Glutamatergic neuron (in vitro differentiated cells): ENCODE measurements around the gene MAN2B2. TPM values are rescaled to one million over a fixed set of nuclear protein-coding genes. Genes with fewer than 3 reads are reported as not detected.

Source experiments
- DNase-seq: peaks from one replicate; pipeline ENCODE4 v3.0.0; 2022
- H3K27ac Mint-ChIP-seq: one replicate; pipeline ENCODE4 v1.8.0; 2020; ENCODE audit warnings: mild to moderate bottlenecking, mixed read lengths, inconsistent platforms; ENCODE audit not compliant: unreplicated experiment
- H3K27me3 Mint-ChIP-seq: one replicate; pipeline ENCODE4 v1.8.0; 2020; ENCODE audit warnings: mild to moderate bottlenecking, moderate library complexity, mixed read lengths, inconsistent platforms; ENCODE audit not compliant: unreplicated experiment
- H3K36me3 Mint-ChIP-seq: one replicate; pipeline ENCODE4 v1.8.0; 2020; ENCODE audit warnings: mild to moderate bottlenecking, mixed read lengths, inconsistent platforms; ENCODE audit not compliant: unreplicated experiment
- H3K4me1 Mint-ChIP-seq: one replicate; pipeline ENCODE4 v1.8.0; 2020; ENCODE audit warnings: mild to moderate bottlenecking, low read depth, mixed read lengths, inconsistent platforms; ENCODE audit not compliant: unreplicated experiment
- H3K4me3 Mint-ChIP-seq: one replicate; pipeline ENCODE4 v1.8.0; 2020; ENCODE audit warnings: mild to moderate bottlenecking, mixed read lengths, inconsistent platforms; ENCODE audit not compliant: unreplicated experiment
- H3K9me3 Mint-ChIP-seq: one replicate; pipeline ENCODE4 v1.8.0; 2020; ENCODE audit warnings: mild to moderate bottlenecking, moderate library complexity, mixed read lengths, inconsistent platforms; ENCODE audit not compliant: unreplicated experiment
- CTCF ChIP-seq: fragments of 200-600 bp; sonication (generic); IDR thresholded peaks from one replicate; pipeline ENCODE4 v1.5.0; 2021; ENCODE audit not compliant: partially characterized antibody, unreplicated experiment
- total RNA-seq: library from RNA; stranded (reverse); fragmentation: NEBNext Ultra II Directional; extraction: Animal tissue kit (Norgen Biotek cat#: 25700); gene quantifications from one replicate; pipeline ENCODE4 v1.2.1, GENCODE V29; 2021; ENCODE audit not compliant: unreplicated experiment

MAN2B2 gene
- total RNA-seq, 1 donor from 2014 or later, result 15.5 TPM

GRCh38 chr4:6577409-6577808 is 2.4 kb downstream of the MAN2B2 start:
- H3K36me3 Mint-ChIP-seq, result peaks cover 11% of the 10 kb centered on the region
- H3K4me1 Mint-ChIP-seq, result no peaks in the 10 kb centered on the region
- peaks cover 3% of the 10 kb centered on the region for H3K9me3 Mint-ChIP-seq
- no peak overlapping the region for H3K4me3 Mint-ChIP-seq
- no peak for DNase-seq
- no peak for TF ChIP-seq CTCF
- H3K27ac Mint-ChIP-seq, result no peak overlapping the region
- H3K27me3 Mint-ChIP-seq, result peaks cover 2% of the 10 kb centered on the region

GRCh38 chr4:6578221-6578620 is 3.2 kb downstream of the MAN2B2 start:
- no peak for DNase-seq

GRCh38 chr4:6580353-6580752 is 5.4 kb downstream of the MAN2B2 start:
- no peak overlapping the region for H3K4me3 Mint-ChIP-seq
- peaks cover 2% of the 10 kb centered on the region for H3K27me3 Mint-ChIP-seq
- H3K27ac Mint-ChIP-seq, result no peak overlapping the region
- no peak for DNase-seq
- H3K36me3 Mint-ChIP-seq, result peaks cover 11% of the 10 kb centered on the region
- peaks cover 7% of the 10 kb centered on the region for H3K9me3 Mint-ChIP-seq
- H3K4me1 Mint-ChIP-seq, result no peaks in the 10 kb centered on the region
- TF ChIP-seq CTCF, result no peak

More at GRCh38 chr4:6578221-6578620, 3.2 kb downstream of the MAN2B2 start:
- Mint-ChIP-seq H3K27ac (no peak overlapping the region), H3K27me3 (peaks cover 2% of the 10 kb centered on the region), H3K4me3 (no peak overlapping the region), H3K36me3 (peaks cover 11% of the 10 kb centered on the region), H3K4me1 (no peaks in the 10 kb centered on the region), H3K9me3 (peaks cover 4% of the 10 kb centered on the region)
- no peak for TF ChIP-seq CTCF

GRCh38 chr4:6581566-6582121 is 6.7 kb downstream of the MAN2B2 start:
- Mint-ChIP-seq H3K9me3 (peaks cover 8% of the 10 kb centered on the region), H3K4me1 (no peaks in the 10 kb centered on the region), H3K27me3 (peaks cover 2% of the 10 kb centered on the region), H3K27ac (no peak overlapping the region), H3K4me3 (no peak overlapping the region), H3K36me3 (peaks cover 11% of the 10 kb centered on the region)
- DNase-seq, result no peak
- no peak for TF ChIP-seq CTCF

GRCh38 chr4:6582889-6583490 is 8.0 kb downstream of the MAN2B2 start:
- no peak for DNase-seq

More at GRCh38 chr4:6582889-6583490, 8.0 kb downstream of the MAN2B2 start:
- Mint-ChIP-seq H3K36me3 (peaks cover 11% of the 10 kb centered on the region), H3K4me3 (no peak overlapping the region), H3K27ac (no peak overlapping the region), H3K9me3 (peaks cover 8% of the 10 kb centered on the region), H3K27me3 (peaks cover 2% of the 10 kb centered on the region), H3K4me1 (no peaks in the 10 kb centered on the region)
- TF ChIP-seq CTCF, result no peak
